Activated CD4-positive, alpha-beta T cell treated with anti-CD3 and anti-CD28 coated beads for 4 hours (primary cell): ENCODE results near the gene MTURN.

Source experiments
- DNase-seq, 2 donors: peaks; one replicate each; pipeline ENCODE4 v3.0.0-alpha.2; 2020

The MTURN gene

DNA sequence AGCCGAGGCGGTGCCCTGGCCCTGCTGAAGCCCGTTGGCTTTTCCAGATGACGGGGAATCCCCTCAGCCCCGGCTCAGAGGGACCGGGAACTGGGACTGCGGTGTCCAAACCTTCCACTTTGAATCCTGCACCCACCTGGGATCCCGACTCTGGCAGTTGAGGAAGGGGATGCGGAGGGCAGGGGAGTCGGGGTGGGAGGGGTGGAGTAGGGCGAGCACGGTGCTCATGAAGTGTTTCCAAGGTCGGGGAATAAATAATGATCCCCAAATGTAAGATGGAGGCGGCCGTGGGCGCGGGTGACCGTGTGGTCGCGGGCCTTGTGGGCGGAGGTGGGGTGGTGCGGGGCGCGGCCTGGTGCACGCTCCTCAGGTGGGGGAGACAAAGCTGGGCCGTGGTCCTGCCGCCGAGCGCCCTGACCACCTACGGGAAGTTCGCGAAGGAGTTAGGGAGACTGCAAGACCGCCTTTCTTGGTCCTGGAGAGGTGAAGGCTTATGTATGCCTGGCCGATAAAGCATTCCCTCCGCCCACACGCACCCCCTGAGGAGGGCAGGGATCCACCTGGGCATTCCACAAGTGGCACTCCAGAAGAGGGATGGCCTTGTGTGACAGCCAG lies 1.4 kb downstream of the MTURN start:
- DNase-seq, result peak in 1 of 2 donors; percentile 14

DNA sequence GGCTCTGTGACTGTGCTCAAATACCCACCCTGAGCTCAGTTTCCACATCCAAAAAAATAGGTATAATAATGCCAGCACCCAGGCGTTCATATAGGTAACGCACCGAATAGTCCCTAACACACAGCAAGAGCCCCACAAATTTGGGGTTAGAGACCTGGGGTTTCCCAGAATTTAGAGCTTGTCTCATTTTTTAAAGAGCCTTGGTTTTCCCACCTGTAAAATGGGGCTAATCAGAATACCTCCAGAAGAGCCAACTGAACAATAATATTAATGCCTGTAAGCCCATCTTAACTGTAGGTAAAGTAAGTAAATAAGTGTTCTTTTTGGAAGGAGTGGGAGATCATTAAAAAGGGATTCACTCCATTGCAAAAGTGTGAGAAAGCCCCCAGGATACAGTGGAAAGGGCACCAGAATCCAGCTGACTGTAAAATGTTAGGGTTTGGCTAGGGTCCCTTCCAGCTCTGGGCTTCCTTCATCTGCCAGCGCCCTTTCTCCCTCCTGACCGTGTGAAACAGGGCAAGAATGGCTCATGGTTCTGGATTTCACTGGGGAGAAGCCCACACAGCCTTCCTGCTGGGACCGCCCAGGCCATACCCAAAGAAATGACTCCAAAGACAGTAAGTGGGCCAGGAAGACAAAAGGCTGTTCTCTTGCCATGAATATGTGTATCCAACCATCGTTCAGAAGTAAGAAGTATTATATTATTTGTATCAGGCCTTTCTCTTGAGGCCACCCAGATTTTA lies 2.1 kb downstream of the MTURN start:
- no peak for DNase-seq

DNA sequence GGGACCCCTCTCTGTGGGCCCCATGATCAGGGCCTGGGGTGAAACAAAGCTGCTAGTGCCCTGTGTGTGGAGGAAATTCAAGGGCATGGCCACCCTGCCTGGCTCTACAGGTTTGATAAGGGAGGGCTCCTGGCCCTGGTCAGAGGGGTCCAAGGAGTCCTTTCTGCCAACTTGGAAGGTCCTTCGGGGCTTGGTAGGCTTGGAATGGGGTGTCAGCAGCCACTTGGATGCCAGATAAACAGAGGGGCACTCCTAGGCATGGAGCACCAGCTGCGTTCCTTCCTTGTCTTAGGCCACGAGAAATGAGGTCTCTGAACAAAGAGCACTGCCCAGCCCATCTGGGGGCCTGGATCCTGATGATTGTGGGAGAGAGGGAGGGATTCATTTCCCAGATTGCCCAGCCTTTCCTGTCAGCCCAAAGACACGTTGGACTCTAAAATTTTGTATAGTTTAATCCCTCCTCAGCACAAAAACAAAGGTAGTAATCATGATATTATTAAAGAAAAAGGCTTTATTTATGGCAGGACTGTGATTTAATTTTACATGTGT lies 5.1 kb downstream of the MTURN start:
- no peak for DNase-seq

DNA sequence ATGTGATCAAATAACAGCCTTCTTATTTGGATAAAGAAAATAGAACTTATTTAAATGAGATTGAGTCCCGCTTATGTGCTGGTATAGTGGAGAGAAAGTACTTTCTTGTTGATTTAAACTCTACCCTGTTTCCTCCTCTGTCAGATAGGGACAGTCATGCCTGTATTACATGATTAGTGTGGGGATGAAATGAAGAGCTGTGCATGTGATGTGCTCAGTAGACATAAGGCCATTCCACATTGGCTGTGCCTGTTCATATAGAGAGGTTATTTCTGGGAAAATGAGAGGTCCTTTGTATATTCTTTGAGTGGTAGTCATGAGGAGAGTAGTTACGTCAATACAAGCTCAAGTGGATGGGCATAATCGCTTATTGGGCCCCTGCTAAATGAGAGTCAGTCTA lies 5.7 kb downstream of the MTURN start:
- DNase-seq, result no peak

DNA sequence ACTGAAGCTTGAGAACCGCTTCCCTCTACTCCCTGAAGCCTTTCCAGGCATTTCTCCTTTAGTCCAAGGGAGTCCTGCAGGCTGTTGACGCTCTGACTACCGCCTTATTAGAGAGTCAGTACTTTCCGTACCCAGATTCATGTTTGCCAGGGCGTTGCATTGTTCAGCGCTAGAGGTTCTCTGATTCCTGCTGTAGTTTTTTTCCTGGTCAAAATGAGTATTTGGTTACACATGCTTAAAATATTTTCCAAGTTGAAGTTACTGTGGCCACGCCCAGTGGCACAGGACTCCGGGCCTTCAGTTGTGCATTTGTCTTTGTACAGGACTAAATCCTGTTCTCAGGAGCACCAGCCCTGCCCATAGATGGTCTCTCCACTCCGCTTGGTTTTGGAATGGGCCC lies 7.9 kb downstream of the MTURN start:
- DNase-seq, result no peak

DNA sequence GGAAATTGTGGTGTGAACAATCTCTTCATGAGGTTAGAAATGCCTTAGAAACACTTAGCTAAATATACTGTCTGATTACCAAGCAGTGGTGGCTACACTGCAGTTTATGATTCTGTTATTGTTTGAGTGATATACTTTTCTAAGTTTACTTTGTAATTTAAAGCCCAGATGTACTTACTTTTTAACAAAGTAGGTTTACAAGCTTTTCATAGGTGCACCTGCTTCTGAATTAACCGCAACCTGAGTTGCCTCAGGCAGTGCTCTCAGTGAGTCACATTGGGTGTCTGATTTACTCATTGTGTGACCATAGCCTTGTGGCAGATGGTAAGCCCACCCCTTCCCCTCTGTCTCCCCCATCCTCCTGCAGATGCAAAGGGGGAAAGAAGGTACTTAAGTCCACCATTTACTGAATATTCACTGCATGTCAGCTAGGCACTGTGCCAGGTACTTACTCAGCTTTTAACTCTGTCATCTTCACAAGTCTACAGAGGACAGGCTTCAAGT lies 9.0 kb downstream of the MTURN start:
- DNase-seq, result no peak

DNA sequence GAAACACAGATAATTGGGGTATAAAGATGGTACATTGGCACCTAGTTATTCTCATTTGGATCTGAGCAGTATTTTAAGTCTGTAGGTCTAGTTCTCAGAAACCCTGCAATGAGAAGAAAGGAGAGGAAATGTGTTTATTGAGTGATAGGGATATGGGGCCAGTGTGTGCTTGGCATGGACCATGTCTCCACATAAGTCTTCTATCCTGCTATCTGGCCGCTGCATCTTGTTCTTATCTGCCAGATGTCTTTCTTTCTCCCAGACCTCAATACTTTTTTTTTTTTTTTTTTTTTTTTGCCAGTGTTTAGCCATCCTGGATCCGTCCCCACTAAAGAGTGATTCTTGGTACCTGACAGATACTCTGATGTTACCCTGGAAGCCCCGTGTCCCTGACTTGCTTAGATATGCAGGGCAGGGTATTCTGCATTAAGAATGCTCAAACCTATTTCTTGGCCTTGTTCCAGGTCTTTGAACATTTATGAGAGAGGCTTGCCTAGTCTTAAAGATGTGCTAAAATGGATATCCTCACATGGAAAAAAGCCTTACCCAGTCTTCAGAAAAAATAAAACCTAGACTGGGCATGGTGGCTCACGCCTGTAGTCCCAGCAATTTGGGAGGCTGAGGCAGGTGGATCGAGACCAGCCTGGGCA lies 10.0 kb downstream of the MTURN start:
- DNase-seq, result no peak

DNA sequence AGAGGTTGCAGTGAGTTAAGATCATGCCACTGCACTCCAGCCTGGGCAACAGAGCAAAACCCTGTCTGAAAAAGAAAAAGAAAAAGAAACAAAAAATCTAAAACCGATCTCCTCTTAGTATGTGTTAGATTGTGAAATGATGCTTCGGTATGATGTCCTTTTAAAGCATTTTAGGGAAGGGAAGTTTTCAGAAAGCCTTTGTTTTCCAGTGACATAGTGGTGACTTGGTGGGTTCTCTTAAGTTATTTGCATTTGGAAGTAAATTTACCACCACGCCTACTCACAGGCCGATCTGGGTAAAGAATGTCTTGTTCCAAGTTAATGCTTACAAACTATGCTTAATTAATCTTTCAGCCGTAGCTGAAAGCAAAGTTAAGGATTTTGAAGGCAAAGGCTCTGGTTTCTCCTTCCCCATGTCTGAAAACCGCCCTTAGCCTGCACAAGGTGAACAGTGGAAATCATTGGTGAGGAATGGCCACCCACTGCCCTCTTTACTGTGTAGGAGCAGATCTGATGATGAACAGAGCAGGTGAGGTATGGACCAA lies 10.7 kb downstream of the MTURN start:
- DNase-seq, result no peak

DNA sequence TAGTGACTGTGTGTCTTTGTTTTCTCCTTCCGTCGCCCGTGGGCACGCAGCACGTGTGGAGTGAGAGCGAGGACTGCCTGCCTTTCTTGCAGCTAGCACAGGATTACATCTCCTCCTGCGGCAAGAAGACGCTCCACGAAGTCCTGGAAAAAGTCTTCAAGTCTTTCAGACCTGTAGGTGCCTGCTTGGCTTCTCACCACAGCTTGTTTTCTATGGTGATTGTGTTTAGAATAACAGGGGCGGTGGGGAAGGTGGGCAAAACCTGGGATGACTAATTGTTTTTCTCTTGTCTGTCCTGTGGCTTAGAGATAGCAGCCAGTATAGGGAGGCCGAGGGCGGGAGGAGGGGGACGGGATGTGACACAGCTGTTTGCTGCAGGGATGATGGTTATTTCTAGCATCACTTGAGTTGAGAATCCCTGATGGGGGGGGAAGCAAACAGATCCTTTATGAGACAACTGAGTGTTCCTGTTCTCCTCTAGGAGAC lies 11.4 kb downstream of the MTURN start:
- no peak for DNase-seq

DNA sequence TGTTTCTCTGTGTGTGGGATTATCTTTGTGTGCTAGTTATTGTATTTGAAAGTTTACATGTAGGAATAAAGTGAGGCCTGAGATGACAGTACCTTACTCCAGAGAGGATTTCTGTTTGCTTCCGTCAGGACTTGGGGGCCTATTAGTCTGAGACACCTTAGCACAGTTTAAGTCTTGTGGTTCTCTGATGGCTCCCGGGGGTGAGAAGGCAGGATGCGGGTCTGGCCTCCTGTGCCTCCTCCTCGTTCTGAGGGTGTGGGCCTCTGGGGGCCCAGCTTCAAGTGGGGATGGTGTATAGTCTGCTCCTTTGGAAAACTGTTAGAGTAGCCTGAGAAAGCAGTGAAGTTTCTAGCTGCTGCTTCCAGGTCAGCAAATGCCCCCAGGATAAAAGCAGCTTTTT lies 12.4 kb downstream of the MTURN start:
- DNase-seq, result no peak

DNA sequence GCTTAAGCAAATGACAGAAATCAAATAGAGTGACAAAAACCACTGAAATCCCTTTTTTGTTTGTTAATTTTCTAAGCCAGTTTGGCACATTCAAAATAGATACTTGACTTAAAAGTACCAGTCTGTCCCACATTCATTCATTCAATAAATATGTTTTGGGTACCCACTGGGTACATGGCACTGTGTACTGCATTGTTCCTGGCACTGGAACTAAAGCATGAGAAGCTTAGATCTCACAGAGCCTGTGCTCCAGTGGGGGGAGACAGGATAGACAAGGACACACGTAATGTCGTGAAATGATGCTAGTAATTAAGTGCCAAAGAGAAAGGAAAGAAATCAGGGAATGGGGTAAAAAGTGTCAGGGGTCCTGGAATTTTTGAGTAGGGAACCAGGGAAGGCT lies 13.0 kb downstream of the MTURN start:
- DNase-seq, result no peak

DNA sequence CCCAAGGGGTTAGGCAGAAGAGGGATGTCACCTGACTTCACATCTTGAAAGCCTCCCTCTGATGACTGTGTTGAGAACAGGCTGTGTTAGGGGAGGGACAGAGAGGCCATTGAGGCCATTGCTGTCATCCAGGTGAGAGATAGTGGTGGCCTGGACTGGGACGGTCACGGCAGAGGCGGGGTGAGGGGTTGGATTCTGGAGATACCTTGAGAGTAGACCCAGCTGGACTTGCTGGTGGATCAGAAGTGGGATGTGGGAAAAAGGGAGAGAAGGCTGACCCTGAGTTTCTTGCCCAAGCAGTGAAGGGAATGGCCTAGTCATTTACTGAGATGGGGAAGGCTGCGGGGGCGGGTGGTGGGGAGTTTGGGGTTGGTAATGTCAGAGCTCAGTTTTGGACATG lies 13.6 kb downstream of the MTURN start:
- DNase-seq, result no peak

DNA sequence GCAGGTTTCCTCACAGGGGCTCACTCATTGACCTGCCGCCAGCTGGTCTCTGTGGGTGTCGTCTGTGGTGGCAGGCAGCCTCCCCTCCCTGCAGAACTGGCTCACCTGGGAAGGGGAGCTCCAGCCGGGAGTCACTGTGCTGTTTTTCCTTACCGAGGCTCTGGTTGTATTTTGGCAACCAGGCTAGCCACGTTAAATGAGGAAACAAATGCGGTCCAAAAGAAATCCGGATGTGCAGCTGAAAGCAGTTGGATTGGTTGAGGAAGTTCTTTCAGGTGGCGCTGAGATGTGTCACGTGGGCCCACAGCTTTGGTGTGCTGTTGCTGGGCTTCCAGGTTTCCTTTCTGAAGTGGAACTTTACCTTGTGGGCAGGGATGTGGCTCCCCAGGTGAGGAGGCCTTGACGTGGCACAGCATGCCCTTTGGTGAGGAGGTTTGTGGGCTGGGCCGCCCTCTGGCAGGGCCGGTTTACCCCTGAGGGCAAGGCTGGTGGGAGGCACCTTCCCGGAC lies 14.2 kb downstream of the MTURN start:
- peak in 1 of 2 donors; percentile 8 for DNase-seq

DNA sequence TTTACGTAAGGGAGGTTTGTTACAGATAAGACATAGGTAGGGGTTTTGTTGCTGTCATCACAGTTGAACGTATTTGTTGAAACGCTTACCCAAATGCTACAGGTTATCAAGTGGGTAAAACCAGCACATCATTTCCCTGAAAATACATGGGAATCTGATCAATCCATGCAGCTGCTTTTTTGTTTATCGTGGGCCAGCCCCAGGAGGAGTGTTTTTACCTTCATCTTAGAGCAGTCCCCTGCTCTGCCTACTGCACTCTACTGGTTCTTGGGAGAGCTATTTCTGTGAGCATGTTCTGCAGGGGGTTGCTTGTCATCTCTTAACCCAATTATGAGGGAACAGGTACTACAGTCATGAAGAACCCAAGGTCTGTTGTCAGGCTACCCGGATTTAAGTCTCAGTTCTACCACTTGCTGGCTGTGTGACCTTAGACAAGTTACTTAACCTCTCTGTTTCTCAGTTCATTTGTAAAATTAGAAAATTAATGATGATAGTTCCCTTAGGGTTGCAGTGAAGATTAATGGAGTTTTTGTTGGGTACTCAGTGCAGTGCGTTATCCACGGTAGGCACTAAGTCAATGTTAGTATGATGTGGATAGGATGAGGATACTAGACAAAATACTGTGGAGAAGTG lies 15.0 kb downstream of the MTURN start:
- no peak for DNase-seq

DNA sequence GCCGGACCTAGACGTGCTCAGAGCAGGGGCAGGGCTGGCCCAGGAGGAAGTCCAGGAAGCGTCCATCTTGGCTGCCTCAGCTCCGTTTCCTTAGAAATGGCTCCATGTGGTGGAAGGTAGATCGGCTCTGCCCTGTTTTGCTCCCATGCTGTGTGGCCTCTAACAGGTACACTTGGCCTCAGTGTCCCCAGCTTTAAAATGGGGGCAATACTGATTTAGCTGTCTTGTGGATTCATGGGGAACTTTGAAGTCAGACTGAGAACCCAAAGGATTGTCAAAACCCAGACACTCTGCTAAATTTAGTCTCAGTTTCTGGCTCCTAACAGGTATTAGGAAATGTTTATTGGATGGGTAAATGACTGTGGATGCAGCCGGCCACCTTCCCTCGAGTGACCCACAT lies 15.9 kb downstream of the MTURN start:
- no peak for DNase-seq

DNA sequence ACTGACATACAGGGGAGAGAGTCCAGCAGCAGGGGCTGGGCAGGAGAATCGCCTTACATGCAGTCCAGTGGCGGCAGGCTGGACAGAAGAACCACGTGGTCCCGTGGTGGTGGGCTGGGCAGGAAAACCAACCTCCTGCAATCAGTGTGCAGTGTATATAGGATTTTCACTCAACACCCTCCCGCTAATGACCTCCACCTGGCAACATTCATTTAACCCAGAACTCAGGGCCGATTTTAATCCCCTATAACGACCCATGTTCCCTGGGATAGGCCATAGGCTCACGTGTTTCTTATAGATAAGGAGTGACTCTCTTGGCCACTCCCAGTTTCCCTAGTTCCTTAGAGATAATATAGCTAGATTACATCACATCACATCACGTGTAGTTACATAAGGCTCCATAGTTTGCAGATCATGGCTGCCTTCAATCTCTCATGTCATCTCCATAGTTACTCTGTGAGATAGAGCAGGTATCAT lies 19.4 kb downstream of the MTURN start:
- no peak for DNase-seq

DNA sequence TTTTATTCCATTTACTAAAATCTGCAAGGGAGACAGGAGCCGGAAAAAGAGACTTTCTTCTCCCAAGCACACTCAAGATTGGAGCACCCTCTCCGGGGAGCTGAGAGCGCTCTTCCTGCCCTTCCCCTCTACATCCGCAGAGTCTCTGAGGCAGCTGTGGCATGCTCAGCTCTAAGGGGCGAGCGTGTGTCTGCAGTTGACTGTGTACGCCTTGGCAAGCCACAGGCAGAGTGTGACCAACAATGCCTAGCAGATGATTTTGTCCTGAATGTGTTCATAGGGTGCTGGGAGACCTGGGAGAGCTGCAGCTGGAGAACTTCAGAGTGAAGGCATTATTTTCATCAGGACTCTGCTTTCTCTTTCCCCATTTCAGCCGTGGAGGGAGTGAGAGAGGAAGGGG lies 20.7 kb downstream of the MTURN start:
- no peak for DNase-seq

DNA sequence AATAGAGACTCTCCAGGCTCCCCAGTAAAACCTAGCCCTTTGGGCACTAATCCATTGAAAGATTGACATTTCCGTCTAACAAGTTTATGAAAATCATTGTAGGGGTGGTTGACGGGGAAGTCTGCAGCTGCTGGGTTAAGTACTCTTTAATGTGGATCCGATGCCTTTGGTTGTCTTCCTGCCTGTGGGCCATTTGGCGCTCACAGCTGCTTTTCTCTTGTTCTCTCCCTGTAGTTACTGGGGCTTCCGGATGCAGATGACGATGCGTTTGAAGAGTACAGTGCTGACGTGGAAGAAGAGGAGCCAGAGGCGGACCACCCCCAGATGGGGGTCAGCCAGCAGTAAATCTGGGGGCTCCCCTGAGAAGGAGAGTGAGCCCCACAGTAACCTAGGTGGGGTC lies 22.4 kb downstream of the MTURN start:
- DNase-seq, result no peak

DNA sequence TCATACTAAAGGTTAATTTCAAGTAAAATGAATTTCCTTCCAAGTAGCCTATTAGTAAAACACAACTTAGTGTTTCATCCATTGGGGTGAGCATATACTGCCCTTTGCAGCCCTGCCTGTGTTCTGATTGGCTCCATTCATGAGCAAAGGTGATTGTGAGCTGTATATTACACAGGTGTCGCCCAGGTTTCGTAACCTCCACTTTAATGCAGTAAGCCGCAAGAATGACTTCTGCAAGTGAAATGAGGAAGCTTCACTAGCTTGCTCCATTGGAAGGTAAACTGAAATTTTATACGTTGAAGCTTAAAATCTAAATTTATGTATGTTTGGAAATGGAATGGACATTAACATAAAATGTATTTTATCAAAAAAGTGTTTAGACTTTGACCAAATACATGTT lies 24.4 kb downstream of the MTURN start:
- no peak for DNase-seq

DNA sequence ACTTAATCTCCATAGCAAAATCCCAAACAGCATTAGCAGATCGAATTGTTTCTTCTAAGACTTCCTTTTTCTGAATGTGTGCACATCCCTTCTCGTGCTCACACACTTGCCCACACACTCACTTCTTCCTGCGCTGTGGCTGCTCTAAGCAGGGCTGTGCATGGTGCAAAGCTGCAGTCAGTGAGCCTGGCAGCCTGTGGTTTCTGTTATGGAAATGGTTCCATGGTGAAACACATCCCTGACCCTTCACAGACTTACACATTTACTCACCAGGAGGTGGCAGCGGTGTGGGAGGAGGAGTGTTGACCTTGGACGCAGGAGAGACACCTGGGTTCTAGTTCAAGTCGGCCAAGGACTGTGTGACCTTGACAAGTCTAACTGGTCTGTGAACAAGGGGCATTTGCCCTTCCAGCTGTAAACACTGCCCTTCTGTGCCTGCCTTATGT lies 24.9 kb downstream of the MTURN start:
- no peak for DNase-seq

DNA sequence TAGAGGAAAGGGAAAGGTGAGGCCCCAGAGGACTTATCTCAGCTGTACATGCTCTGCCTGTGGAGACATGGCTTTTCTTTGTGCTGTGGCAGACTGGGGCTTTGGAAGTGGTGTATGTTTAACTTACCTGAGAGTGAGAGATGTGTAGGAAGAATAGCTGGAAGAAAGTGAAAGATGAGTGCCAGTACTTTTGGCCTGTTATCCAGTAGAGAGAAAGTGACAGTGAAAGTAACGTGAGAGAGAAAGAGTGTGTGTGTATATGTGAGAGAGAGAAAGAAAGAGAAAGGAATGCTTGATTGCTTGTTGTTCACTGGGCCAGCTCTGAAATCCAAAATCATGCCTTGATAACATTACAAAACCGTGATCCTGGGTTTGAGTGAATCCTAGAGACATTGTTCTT lies 25.5 kb downstream of the MTURN start:
- no peak for DNase-seq

DNA sequence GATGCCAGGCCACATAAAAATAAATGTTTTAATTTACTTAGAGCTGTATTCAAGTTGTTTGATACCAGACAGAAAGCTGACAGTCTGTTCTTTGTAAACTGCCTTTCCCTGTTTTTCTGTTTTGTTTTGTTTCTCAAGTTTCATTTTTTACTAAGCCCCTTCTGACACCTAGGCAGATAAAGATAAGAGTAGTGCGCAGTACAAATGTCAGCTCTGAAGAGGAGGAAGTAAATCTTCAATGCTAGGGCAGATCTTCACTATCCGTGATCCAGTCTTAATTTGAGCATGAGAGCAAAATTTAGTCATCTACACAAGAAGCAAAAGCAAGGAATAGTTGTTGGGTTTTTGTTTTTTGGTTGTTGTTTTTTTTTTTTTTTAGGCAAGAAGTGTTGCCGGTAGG lies 27.3 kb downstream of the MTURN start:
- DNase-seq, result no peak
